GM12865 (cell line): ENCODE results near the gene SEH1L.
"Not testable (repeated sequence)": the region's sequence is repeated elsewhere in the genome, so short reads cannot be mapped to it uniquely, and the experiment has no call there.

ENCODE experiments used
- DNase-seq: peaks from one replicate; pipeline ENCODE4 v3.0.0; 2010; ENCODE audit warnings: low read depth
- H3K4me3 ChIP-seq: 2 replicates; pipeline ENCODE4 v1.5.1; 2011; ENCODE audit warnings: mild to moderate bottlenecking, low read depth, low read length, control low read depth
- TF ChIP-seq, protein P1 (sequence below): IDR thresholded peaks from 2 replicates; pipeline ENCODE4 v1.5.1; 2011; ENCODE audit warnings: low read length, control low read depth, low read depth, inconsistent platforms; ENCODE audit not compliant: insufficient read depth; ENCODE audit errors: missing control alignments

Gene SEH1L

GRCh38 chr18:12995424-12995823, 47.6 kb downstream of the SEH1L start:
- TF ChIP-seq, protein P1, sequence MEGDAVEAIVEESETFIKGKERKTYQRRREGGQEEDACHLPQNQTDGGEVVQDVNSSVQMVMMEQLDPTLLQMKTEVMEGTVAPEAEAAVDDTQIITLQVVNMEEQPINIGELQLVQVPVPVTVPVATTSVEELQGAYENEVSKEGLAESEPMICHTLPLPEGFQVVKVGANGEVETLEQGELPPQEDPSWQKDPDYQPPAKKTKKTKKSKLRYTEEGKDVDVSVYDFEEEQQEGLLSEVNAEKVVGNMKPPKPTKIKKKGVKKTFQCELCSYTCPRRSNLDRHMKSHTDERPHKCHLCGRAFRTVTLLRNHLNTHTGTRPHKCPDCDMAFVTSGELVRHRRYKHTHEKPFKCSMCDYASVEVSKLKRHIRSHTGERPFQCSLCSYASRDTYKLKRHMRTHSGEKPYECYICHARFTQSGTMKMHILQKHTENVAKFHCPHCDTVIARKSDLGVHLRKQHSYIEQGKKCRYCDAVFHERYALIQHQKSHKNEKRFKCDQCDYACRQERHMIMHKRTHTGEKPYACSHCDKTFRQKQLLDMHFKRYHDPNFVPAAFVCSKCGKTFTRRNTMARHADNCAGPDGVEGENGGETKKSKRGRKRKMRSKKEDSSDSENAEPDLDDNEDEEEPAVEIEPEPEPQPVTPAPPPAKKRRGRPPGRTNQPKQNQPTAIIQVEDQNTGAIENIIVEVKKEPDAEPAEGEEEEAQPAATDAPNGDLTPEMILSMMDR, result no peak
- no peak for DNase-seq
- no peak overlapping the region for H3K4me3 ChIP-seq

DNA sequence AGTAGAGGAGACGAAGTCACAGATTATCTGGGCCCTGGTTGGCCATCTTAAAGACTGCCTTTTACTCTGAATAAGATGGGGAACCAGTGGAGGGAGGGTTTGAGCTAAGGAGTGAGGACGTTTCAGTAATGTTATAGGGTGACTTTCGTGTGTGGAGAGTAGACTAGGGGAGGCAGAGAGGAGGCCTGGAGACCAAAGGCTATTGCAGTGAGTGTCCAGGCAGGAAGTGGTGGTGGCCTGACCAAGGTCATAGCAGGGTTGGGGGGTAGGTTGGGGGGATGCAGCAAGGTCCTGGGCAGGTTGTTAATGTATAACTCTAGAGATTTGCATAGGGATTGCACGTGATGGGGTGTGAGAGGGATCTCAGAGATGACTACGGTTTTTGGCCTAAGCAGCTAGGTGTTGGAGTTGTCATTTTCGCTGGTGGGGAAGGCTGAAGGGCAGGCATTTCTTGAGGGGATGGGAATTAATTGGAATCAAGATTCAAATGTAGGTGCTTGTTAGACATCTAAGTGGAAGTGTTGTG, 48.2 kb downstream of the SEH1L start:
- peak; percentile 44 for DNase-seq

GRCh38 chr18:12996661-12997292, 49.0 kb downstream of the SEH1L start:
- TF ChIP-seq, protein P1, result no peak
- DNase-seq, result no peak
- no peak overlapping the region for H3K4me3 ChIP-seq

More for the DNA sequence above, 48.2 kb downstream of the SEH1L start:
- TF ChIP-seq, protein P1, result no peak
- H3K4me3 ChIP-seq, result no peak overlapping the region

DNA sequence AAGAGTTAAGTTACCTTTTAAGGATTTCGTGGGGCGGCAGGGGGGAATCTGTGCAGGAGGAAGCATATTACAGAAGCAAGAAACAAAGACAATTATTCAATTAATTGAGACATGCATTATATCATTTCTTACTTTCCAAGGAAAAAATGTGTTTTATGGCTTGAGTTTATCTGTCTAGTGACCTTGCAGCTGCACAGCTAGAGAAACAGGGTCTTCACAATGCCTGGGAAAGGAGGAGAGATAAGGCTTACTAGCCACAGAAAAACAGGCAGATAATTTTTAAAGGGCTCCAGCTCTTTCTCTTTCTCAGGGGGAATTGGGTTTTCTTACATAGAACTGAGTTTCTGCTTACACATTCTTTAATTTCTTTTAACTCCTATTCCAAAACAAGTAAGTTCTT, 49.5 kb downstream of the SEH1L start:
- not testable (repeated sequence) for H3K4me3 ChIP-seq, DNase-seq

- peak; percentile 73 for DNase-seq
- TF ChIP-seq, protein P1, result no peak
- H3K4me3 ChIP-seq, result peak overlapping the region; percentile 33
Measured at GRCh38 chr18:12998332-12999060, 50.7 kb downstream of the SEH1L start.

- peak; percentile 54 for DNase-seq
- TF ChIP-seq, protein P1, result peak; percentile 47
Measured at GRCh38 chr18:13003466-13003896, 55.7 kb downstream of the SEH1L start.

DNA sequence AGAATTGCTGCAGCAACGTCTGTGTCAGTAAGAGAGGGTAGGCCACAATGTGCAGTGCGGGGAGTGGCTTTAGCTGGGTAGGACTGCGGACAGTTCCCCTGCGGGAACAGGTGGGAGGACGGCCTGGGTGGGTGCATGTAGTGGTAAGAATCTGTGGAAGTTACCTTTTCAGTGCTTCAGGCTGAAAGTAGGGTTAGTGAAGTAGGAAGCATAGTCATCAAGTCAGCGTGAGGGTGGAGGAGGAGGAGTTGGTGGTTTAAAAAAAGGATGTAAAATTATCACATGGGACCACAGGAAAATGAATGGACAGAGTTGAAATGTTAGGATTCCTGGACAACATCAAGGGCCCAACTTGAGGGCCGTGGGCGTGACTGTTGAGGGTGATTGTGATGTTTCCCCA, 56.6 kb downstream of the SEH1L start:
- no peak for DNase-seq

More at GRCh38 chr18:13003466-13003896, 55.7 kb downstream of the SEH1L start:
- H3K4me3 ChIP-seq, result no peak overlapping the region

More for the DNA sequence above, 56.6 kb downstream of the SEH1L start:
- TF ChIP-seq, protein P1, result no peak
- no peak overlapping the region for H3K4me3 ChIP-seq
